Activated T-cell treated with anti-CD3 and anti-CD28 coated beads, Interleukin-2, amount 50 U/mL, for 4 hours (primary cell): ENCODE measurements around the gene TLK2. TPM values are rescaled to one million over a fixed set of nuclear protein-coding genes. Genes with fewer than 3 reads are reported as not detected.
"Not testable (repeated sequence)": the region's sequence is repeated elsewhere in the genome, so short reads cannot be mapped to it uniquely, and the experiment has no call there.

Experiments
- ATAC-seq, 2 donors: fragments of 200-7000 bp; cut with Tn5 transposase; one replicate each; pipeline ENCODE4 v1.10.0; 2021
- DNase-seq: peaks from one replicate; pipeline ENCODE4 v3.0.0-alpha.2; 2020
- H3K27me3 Mint-ChIP-seq: one replicate; pipeline ENCODE4 v1.8.0; 2021; ENCODE audit warnings: low read depth, mixed read lengths
- H3K36me3 Mint-ChIP-seq: one replicate; pipeline ENCODE4 v1.8.0; 2022; ENCODE audit warnings: mixed read lengths; ENCODE audit not compliant: insufficient read depth
- H3K4me1 Mint-ChIP-seq: one replicate; pipeline ENCODE4 v1.8.0; 2021; ENCODE audit warnings: low read depth, mixed read lengths
- H3K4me3 Mint-ChIP-seq: one replicate; pipeline ENCODE4 v1.8.0; 2021; ENCODE audit warnings: mild to moderate bottlenecking, moderate library complexity, mixed read lengths
- H3K9me3 Mint-ChIP-seq: one replicate; pipeline ENCODE4 v1.8.0; 2021; ENCODE audit warnings: mixed read lengths
- total RNA-seq, 3 donors: library from RNA; stranded (reverse); gene quantifications; one replicate each; pipeline ENCODE4 v1.2.1, GENCODE V29; 2021

The TLK2 gene
- total RNA-seq, 3 donors from 2014 or later: 30.1 to 35.0 (median 33.1) TPM

DNA sequence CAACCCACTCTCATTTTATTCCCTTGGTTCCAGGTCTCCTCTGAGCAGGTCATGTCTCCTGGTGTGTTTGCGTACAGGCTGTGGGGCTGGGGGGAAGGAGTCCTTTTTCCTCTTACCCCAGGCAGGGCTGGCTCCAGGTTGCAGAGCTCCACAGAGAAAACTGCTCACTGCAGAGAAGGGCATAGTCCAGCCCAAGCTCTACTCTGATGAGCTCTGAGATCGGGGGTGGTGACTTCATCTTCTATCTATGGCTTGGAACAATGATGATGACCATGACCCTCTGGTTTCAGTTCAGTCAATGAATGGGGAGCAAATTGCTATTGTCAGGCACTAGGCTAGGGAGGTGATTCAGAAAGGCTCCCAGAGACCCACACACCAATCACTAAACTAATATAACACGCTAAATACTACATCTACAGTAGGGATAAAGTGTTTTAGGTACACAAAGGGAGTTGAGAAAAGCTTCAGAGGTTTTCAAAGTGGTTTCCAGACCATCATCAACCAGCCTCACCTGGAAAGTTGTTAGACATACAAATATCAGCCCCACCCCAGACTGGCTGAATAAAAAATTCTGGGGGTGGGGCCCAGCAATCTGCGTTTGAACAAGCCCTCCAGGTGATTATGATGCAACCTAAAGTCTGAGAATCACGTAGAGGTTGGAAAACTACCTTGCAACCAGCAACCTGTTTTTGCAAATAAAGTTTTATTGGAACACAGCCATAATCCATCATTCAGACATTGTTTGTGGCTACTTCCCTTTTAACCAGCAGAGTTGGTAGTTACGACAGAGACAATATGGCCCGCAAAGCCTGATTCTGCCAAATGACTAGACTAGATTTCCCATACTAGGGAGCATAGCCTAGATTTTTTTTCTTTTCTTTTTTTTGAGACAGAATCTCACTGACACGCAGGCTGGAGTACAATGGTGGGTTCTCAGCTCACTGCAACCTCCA lies 5.3 kb upstream of the TLK2 start:
- not testable (repeated sequence) for H3K9me3 Mint-ChIP-seq, ATAC-seq

DNA sequence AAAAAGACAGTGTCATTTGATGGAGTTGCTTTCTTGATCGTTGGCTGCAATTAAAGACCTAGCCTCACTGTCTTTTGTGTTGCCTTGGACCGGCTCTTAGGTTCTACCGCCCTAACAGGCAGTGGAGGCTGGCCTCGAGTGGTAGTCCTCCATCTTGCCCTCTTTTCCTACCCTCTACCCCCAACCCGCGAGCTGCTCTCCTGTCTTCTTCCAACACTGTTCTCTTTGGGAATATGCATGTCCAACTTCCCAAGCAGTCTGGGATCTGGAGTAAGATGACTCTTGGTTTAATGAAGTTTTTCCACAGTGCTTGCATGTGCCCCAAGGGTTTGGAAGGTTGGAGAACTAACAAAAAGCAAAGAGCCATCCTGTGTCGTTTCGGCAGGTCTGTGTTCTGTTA lies 1.5 kb upstream of the TLK2 start:
- not testable (repeated sequence) for H3K27me3 Mint-ChIP-seq, DNase-seq, H3K9me3 Mint-ChIP-seq, H3K36me3 Mint-ChIP-seq, ATAC-seq
- peak overlapping the region; percentile 81 for H3K4me3 Mint-ChIP-seq
- peaks cover 23% of the 10 kb centered on the region for H3K4me1 Mint-ChIP-seq

More for the DNA sequence above, 5.3 kb upstream of the TLK2 start:
- not testable (repeated sequence) for H3K4me3 Mint-ChIP-seq, H3K36me3 Mint-ChIP-seq, DNase-seq, H3K27me3 Mint-ChIP-seq
- H3K4me1 Mint-ChIP-seq: peaks cover 12% of the 10 kb centered on the region

DNA sequence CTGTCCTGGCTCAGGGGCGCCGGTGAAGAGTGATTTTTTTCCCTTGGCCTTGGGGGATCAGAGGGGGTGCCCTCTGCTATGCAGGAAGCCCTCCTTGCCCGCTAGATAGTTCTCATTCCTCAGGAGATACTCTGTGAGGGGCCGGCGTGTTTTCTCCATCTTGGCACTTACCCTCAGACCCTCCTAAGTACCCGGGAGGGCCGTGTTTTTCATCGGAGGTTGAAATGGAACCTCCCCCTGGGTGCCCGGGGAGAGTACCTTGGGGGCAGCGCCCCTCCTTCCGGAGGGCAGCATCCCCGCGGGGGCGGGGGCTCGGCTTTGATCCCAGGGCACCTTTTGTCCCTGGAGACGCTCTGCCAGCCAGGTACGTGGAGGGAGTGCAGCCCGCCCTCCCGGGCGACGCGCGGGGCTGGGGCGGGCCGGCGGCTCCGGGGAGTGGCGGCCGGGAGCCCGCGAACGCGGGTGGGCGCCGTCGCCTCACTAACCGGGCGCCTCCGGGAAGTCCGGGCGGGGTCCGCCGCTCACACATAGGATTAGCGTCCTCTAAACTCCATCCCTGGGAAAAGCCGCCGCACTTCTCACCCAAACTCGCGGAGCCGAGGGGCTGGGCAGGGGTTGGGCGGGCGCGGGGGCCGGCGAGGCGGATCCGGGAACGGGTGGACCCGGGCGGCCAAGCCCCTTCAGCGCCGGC lies 762 bp upstream of the TLK2 start:
- peak; percentile 14 for DNase-seq
- not testable (repeated sequence) for H3K27me3 Mint-ChIP-seq, H3K36me3 Mint-ChIP-seq, H3K9me3 Mint-ChIP-seq
- ATAC-seq: peak; percentile 36 to 39
- peaks cover 28% of the 10 kb centered on the region for H3K4me1 Mint-ChIP-seq
- peak overlapping the region; percentile 81 for H3K4me3 Mint-ChIP-seq

DNA sequence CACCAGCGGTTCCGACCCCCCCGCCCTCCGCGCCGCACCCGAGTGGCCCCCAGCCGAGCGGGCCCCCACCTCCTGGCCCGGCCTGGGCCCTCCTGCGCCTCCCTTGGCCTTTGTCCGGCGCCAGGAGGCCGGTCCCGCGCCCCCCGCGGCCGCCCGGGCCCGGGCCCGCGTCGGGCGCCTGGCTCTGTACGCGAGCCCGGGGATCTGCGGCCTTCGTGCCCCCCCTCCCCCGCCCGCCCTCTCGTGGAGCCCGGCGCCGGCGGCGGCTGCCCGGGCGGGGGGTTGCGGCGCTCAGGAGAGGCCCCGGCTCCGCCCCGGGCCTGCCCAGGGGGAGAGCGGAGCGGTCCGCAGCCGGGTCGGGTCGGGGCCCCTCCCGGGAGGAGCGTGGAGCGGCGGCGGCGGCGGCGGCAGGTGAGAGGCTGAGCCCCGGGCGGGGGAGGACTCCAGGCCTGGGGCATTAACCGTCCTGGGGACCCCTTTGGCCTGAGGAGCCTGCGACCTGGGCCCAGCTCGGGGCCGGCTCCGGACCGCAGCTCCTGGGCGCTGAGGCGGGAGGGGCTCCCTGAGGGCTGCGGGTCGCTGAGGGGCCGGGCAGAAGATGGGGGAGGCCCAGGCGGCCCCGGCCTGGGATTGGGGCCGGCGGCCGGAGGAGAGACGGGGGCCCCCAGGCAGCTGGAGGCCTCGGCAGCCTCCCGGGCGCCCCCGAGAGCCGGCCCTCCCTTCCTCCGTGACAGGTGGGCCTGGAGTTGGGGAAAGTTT lies 434 bp downstream of the TLK2 start:
- DNase-seq: peak; percentile 30
- H3K4me1 Mint-ChIP-seq: peaks cover 32% of the 10 kb centered on the region
- H3K9me3 Mint-ChIP-seq: not testable (repeated sequence)

DNA sequence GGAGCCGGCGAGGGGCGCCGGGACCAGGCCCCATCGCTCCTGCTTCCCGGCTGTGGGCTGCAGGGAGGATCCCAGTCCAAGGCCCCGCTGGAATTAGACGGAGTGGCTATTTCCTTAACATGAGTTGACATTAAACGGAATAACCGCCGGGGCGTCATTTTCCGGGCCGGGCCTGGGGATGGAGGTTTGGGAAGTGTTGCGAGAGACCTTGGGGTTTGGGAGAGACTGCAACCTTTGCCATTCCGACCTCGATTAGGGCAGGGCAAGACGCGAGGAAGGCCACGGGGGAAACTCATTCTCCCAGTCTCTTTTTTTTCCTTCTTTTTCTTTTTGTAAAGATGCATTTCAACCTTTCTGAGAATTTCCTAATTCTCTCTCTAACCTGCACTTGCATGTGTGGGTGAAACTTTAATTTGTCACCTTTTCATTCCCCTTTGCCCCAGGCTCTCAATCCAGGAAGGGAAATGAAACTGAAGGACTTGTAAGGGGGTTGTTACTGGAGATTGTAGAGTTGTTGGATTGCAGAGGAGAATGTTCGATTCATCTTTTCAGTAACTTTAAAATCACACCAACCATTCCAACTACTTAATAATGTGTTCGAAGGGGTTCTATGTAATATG lies 1.1 kb downstream of the TLK2 start:
- DNase-seq, H3K9me3 Mint-ChIP-seq, H3K36me3 Mint-ChIP-seq, ATAC-seq, H3K27me3 Mint-ChIP-seq: not testable (repeated sequence)
- Mint-ChIP-seq H3K4me3 (peak overlapping the region; percentile 92), H3K4me1 (peaks cover 34% of the 10 kb centered on the region)

More for the DNA sequence above, 434 bp downstream of the TLK2 start:
- ATAC-seq: peak; percentile 42
- not testable (repeated sequence) for H3K27me3 Mint-ChIP-seq, H3K36me3 Mint-ChIP-seq
- H3K4me3 Mint-ChIP-seq: peak overlapping the region; percentile 92

DNA sequence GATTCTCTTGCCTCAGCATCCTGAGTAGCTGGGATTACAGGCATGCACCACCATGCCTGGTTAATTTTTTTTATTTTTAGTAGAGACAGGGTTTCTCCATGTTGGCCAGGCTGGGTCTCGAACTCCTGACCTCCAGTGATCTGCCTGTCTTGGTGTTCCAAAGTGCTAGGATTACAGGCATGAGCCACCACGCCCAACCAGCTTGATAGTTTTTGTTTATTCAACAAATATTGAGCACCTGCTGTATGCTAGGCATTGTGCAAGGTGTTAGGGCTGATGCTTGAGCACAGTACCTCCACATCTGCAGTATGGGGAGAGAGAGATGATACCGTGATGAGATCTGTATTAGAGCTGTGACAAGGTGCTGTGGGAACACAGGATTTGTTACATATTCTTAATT lies 3.9 kb downstream of the TLK2 start:
- not testable (repeated sequence) for H3K4me3 Mint-ChIP-seq, H3K27me3 Mint-ChIP-seq, DNase-seq, ATAC-seq, H3K9me3 Mint-ChIP-seq, H3K36me3 Mint-ChIP-seq
- peaks cover 45% of the 10 kb centered on the region for H3K4me1 Mint-ChIP-seq

DNA sequence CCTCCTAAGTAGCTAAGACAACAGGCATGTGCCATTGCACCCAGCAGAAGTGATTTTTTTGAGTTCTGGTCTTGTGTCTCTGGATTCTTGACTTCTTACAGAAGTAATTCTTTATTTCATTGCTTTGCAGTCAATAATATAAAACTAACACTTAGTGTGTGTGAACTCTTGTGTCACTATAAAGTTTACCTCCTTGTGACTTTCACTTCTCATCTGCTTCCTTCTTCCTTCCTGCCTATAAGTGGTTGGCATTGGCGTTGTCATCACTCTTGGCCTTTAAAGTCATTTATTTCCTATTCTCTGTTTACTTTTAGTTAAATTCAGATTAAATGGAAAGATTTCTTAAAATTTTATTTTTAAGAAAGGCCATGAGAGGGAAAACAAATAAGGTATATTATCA lies 12.4 kb downstream of the TLK2 start:
- not testable (repeated sequence) for H3K36me3 Mint-ChIP-seq, H3K27me3 Mint-ChIP-seq, ATAC-seq, DNase-seq, H3K9me3 Mint-ChIP-seq, H3K4me3 Mint-ChIP-seq
- peaks cover 41% of the 10 kb centered on the region for H3K4me1 Mint-ChIP-seq

DNA sequence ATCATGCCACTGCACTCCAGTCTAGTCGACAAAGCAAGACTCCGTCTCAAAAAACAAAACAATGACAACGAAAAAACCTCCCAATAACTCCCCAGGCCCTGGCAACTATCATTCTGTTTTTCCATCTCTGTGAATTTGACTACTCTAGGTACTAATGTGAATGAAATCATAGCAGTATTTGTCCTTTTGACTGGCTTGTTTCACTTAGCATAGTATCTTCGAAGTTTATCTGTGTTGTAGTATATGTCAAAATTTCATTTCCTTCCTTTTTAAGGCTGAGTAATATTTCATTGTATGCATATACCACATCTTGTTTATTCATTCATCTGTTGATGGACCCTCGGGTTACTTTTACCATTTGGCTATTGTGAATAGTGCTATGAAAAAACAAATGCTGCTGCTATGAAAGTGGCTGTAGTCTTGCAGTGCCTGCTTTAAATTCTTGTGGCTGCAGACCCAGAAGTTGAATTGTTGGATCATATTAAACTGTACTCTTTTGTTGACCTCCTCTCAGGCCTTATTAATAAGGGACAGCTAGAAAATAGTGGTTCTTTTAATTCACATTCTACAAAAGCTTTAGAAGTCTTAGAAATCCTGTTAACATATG lies 14.5 kb downstream of the TLK2 start:
- H3K36me3 Mint-ChIP-seq, H3K27me3 Mint-ChIP-seq, DNase-seq, ATAC-seq, H3K4me3 Mint-ChIP-seq, H3K9me3 Mint-ChIP-seq: not testable (repeated sequence)
- peaks cover 35% of the 10 kb centered on the region for H3K4me1 Mint-ChIP-seq

DNA sequence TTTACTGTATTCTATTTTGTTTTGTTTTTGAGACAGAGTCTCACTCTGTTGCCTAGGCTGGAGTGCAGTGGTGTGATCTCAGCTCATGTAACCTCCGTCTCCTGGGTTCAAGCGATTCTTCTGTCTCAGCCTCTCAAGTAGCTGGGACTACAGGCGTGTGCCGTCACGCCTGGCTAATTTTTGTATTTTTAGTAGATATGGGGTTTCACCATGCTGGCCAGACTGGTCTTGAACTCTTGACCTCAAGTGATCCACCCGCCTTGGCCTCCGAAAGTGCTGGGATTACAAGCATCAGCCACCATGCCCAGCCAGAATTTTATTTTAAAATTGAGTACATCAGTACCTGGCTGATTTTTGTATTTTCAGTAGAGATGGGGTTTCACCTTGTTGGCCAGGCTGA lies 15.4 kb downstream of the TLK2 start:
- DNase-seq, ATAC-seq, H3K27me3 Mint-ChIP-seq, H3K4me3 Mint-ChIP-seq, H3K36me3 Mint-ChIP-seq, H3K9me3 Mint-ChIP-seq: not testable (repeated sequence)
- H3K4me1 Mint-ChIP-seq: peaks cover 33% of the 10 kb centered on the region

DNA sequence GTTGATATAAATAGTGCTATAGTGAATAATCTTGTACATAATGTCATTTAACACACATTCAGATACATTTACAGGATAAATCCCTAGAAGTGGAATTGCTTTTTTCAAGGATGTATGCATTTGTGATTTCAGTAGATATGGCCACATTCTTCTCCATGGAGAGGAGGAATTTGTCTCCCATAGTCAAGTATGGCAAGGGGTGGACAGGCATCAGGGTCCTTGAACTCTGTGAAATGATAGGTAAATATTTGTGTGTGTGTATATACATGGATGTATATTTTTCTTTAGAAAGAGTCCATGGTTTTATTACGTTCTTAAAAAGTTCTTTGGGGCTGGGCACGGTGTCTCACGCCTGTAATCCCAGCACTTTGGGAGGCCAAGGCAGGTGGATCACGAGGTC lies 17.7 kb downstream of the TLK2 start:
- H3K9me3 Mint-ChIP-seq, H3K4me3 Mint-ChIP-seq, DNase-seq, H3K27me3 Mint-ChIP-seq, H3K36me3 Mint-ChIP-seq, ATAC-seq: not testable (repeated sequence)
- H3K4me1 Mint-ChIP-seq: peaks cover 22% of the 10 kb centered on the region

DNA sequence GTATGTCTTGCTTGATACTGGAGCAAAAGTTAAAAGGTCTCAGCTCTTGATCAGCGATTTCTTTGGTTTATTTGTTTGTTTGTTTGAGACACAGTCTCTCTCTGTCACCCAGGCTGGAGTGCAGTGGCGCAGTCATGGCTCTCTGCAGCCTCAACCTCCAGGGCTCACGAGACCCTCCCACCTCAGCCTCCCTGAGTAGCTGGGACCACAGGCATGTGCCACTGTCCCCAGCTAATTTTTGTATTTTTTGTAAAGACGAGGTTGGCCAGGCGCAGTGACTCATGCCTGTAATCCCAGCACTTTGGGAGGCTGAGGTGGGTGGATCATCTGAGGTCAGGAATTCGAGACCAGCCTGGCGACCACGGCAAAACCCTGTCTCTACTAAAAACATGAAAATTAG lies 20.2 kb downstream of the TLK2 start:
- peaks cover 11% of the 10 kb centered on the region for H3K4me1 Mint-ChIP-seq
- H3K9me3 Mint-ChIP-seq, H3K4me3 Mint-ChIP-seq, ATAC-seq, DNase-seq, H3K36me3 Mint-ChIP-seq, H3K27me3 Mint-ChIP-seq: not testable (repeated sequence)

DNA sequence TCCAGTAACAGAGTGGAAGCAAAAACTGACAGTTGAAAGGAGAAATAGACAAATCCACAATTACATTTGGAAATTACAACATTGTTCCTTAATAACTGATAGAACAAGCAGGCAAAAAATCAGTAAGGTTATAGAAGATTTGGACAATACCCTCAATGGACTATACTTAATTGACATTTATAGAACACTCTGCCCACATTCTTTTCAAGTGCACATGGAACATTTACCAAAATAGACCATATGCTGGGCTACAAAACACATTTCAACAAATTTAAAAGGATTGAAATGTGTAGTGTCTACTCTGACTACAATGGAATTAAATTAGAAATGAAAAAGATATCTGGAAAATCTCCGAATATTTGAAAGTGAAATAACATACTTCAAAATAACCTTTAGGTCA lies 21.8 kb downstream of the TLK2 start:
- H3K4me1 Mint-ChIP-seq, ATAC-seq, DNase-seq, H3K4me3 Mint-ChIP-seq, H3K9me3 Mint-ChIP-seq, H3K36me3 Mint-ChIP-seq, H3K27me3 Mint-ChIP-seq: not testable (repeated sequence)

DNA sequence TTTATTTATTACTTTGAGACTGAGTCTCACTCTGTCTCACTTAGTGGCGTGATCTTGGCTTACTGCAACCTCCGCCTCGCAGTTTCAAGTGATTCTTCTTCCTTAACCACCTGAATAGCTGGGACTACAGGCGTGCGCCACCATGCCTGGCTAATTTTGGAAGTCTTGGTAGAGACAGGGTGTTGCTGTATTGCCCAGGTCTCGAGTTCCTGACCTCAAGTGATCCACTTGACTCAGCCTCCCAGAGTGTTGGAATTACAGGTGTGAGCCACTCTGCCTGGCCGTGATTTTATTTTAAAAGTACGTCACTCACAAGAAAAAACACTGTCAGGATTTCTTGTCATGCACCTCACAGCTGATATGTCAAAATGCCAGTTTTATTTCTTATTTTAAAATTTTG lies 26.2 kb downstream of the TLK2 start:
- H3K36me3 Mint-ChIP-seq, ATAC-seq: not testable (repeated sequence)

More for the DNA sequence above, 26.2 kb downstream of the TLK2 start:
- not testable (repeated sequence) for H3K9me3 Mint-ChIP-seq, DNase-seq, H3K27me3 Mint-ChIP-seq, H3K4me3 Mint-ChIP-seq
- H3K4me1 Mint-ChIP-seq: peaks cover 25% of the 10 kb centered on the region
